ENCODE data around the gene MRPL44. TPM values are rescaled to one million over a fixed set of nuclear protein-coding genes. Genes with fewer than 3 reads are reported as not detected.

Gene MRPL44
- total and polyA plus RNA-seq, 2 donors (not counting 1 experiment from before 2014, with no cell fraction given) = 27.4 to 34.0 TPM

- peak overlapping the region; percentile 21 for H3K4me2 ChIP-seq (ENCODE audit: extremely low read depth, insufficient read depth, low read length)
- H3K9me3 ChIP-seq (ENCODE audit: control insufficient read depth, insufficient read depth, low read depth, low read length) = no peaks in the 10 kb centered on the region
- H3K27me3 ChIP-seq (ENCODE audit: control insufficient read depth, insufficient read depth, low read length) = no peaks in the 10 kb centered on the region
- H2AFZ ChIP-seq (ENCODE audit: low read length) = no peak overlapping the region
- no peak overlapping the region for H3K9ac ChIP-seq (ENCODE audit: insufficient read depth, low read length)
- peaks cover 56% of the 10 kb centered on the region for H3K79me2 ChIP-seq (ENCODE audit: control insufficient read depth, insufficient read depth, low read length)
- H3K4me1 ChIP-seq (ENCODE audit: control insufficient read depth, extremely low read depth, insufficient read depth, low read length) = peaks cover 5% of the 10 kb centered on the region
- H3K27ac ChIP-seq (ENCODE audit: insufficient read depth, low read length) = no peak overlapping the region
- peak overlapping the region in 2 of 4 experiments; percentile 27 to 38 for H3K4me3 ChIP-seq (replicated peaks in 1 of 4; ENCODE audit: control extremely low read depth in 1 of 4, insufficient read depth in 1 of 4, low read depth in 3 of 4, low read length in 4 of 4)
- H4K20me1 ChIP-seq (ENCODE audit: control insufficient read depth, extremely low read depth, insufficient read depth, low read length) = no peaks in the 10 kb centered on the region
- TF ChIP-seq EZH2 (IDR thresholded peaks at IDR 0.05; ENCODE audit: low read length, missing control alignments) (no peak), CTCF (conservative IDR thresholded peaks at IDR 0.05 in 1 of 2, IDR thresholded peaks at IDR 0.05 in 1 of 2; ENCODE audit: low read depth in 1 of 2, low read length in 2 of 2) (no peak)
- peak; percentile 28 to 45 for DNase-seq (ENCODE audit: low read depth in 2 of 2)
- H3K36me3 ChIP-seq (ENCODE audit: control insufficient read depth, insufficient read depth, low read length) = peaks cover 4% of the 10 kb centered on the region
Observed at GRCh38 chr2:223959688-223960087, 2.4 kb downstream of the MRPL44 start.

- Histone ChIP-seq H3K9ac (ENCODE audit: insufficient read depth, low read length) (no peak overlapping the region), H3K27ac (ENCODE audit: insufficient read depth, low read length) (no peak overlapping the region), H3K4me2 (ENCODE audit: extremely low read depth, insufficient read depth, low read length) (no peak overlapping the region), H2AFZ (ENCODE audit: low read length) (no peak overlapping the region), H3K36me3 (ENCODE audit: control insufficient read depth, insufficient read depth, low read length) (peaks cover 2% of the 10 kb centered on the region), H3K4me3 (replicated peaks in 1 of 4; ENCODE audit: control extremely low read depth in 1 of 4, insufficient read depth in 1 of 4, low read depth in 3 of 4, low read length in 4 of 4) (no peak overlapping the region), H3K9me3 (ENCODE audit: control insufficient read depth, insufficient read depth, low read depth, low read length) (no peaks in the 10 kb centered on the region), H3K27me3 (ENCODE audit: control insufficient read depth, insufficient read depth, low read length) (no peaks in the 10 kb centered on the region), H3K79me2 (ENCODE audit: control insufficient read depth, insufficient read depth, low read length) (peaks cover 2% of the 10 kb centered on the region), H4K20me1 (ENCODE audit: control insufficient read depth, extremely low read depth, insufficient read depth, low read length) (no peaks in the 10 kb centered on the region), H3K4me1 (ENCODE audit: control insufficient read depth, extremely low read depth, insufficient read depth, low read length) (no peaks in the 10 kb centered on the region)
- peak in 1 of 2 donors; percentile 79 for DNase-seq (ENCODE audit: low read depth in 2 of 2)
- TF ChIP-seq EZH2 (IDR thresholded peaks at IDR 0.05; ENCODE audit: low read length, missing control alignments) (no peak), CTCF (conservative IDR thresholded peaks at IDR 0.05 in 1 of 2, IDR thresholded peaks at IDR 0.05 in 1 of 2; ENCODE audit: low read depth in 1 of 2, low read length in 2 of 2) (no peak)
Observed at GRCh38 chr2:223967981-223968380, 10.7 kb downstream of the MRPL44 start.

- TF ChIP-seq CTCF (conservative IDR thresholded peaks at IDR 0.05 in 1 of 2, IDR thresholded peaks at IDR 0.05 in 1 of 2; ENCODE audit: low read depth in 1 of 2, low read length in 2 of 2) = no peak
- no peak for TF ChIP-seq EZH2 (IDR thresholded peaks at IDR 0.05; ENCODE audit: low read length, missing control alignments)
- no peaks in the 10 kb centered on the region for H3K9me3 ChIP-seq (ENCODE audit: control insufficient read depth, insufficient read depth, low read depth, low read length)
- H3K4me3 ChIP-seq (replicated peaks in 1 of 4; ENCODE audit: control extremely low read depth in 1 of 4, insufficient read depth in 1 of 4, low read depth in 3 of 4, low read length in 4 of 4) = no peak overlapping the region
- no peak overlapping the region for H3K4me2 ChIP-seq (ENCODE audit: extremely low read depth, insufficient read depth, low read length)
- H2AFZ ChIP-seq (ENCODE audit: low read length) = no peak overlapping the region
- DNase-seq (ENCODE audit: low read depth in 2 of 2) = no peak
- H3K27ac ChIP-seq (ENCODE audit: insufficient read depth, low read length) = no peak overlapping the region
- H4K20me1 ChIP-seq (ENCODE audit: control insufficient read depth, extremely low read depth, insufficient read depth, low read length) = no peaks in the 10 kb centered on the region
- peaks cover 2% of the 10 kb centered on the region for H3K36me3 ChIP-seq (ENCODE audit: control insufficient read depth, insufficient read depth, low read length)
- H3K9ac ChIP-seq (ENCODE audit: insufficient read depth, low read length) = no peak overlapping the region
- no peaks in the 10 kb centered on the region for H3K79me2 ChIP-seq (ENCODE audit: control insufficient read depth, insufficient read depth, low read length)
- no peaks in the 10 kb centered on the region for H3K4me1 ChIP-seq (ENCODE audit: control insufficient read depth, extremely low read depth, insufficient read depth, low read length)
- H3K27me3 ChIP-seq (ENCODE audit: control insufficient read depth, insufficient read depth, low read length) = no peaks in the 10 kb centered on the region
Observed at GRCh38 chr2:223969315-223969714, 12.1 kb downstream of the MRPL44 start.
